Small intestine (tissue), 7 donors: ENCODE data around the gene PDLIM5. TPM values are rescaled to one million over a fixed set of nuclear protein-coding genes. Genes with fewer than 3 reads are reported as not detected.

Experiments used
- DNase-seq, 2 donors: peaks; one replicate each; pipeline versions ENCODE4 v3.0.0 to v3.0.0-alpha.2; 2013
- FAIRE-seq: peaks from 2 replicates; lab custom pipeline; 2012; peaks lifted over from hg19 to GRCh38; lab: Jason Lieb, UNC
- H3K27ac ChIP-seq, 3 donors: one replicate each; pipeline ENCODE4 v1.5.1; 2013; ENCODE audit warnings: low read length in 2 of 3, mild to moderate bottlenecking in 2 of 3, control low read depth in 1 of 3, inconsistent platforms in 1 of 3, low read depth in 1 of 3, moderate library complexity in 1 of 3
- H3K27me3 ChIP-seq, 3 donors: one replicate each; pipeline ENCODE4 v1.6.1; 2013; ENCODE audit warnings: low read length in 3 of 3, inconsistent platforms in 1 of 3; ENCODE audit not compliant: control insufficient read depth in 3 of 3, insufficient read depth in 3 of 3
- H3K36me3 ChIP-seq, 3 donors: one replicate each; pipeline ENCODE4 v1.6.1; 2013; ENCODE audit warnings: low read length in 3 of 3, inconsistent platforms in 1 of 3, low read depth in 1 of 3, mild to moderate bottlenecking in 1 of 3, moderate library complexity in 1 of 3; ENCODE audit not compliant: control insufficient read depth in 3 of 3, insufficient read depth in 2 of 3
- H3K4me1 ChIP-seq, 3 donors: one replicate each; pipeline ENCODE4 v1.6.1; 2013; ENCODE audit warnings: low read length in 2 of 3, inconsistent platforms in 1 of 3, low read depth in 1 of 3, mild to moderate bottlenecking in 1 of 3, moderate library complexity in 1 of 3; ENCODE audit not compliant: control insufficient read depth in 3 of 3, insufficient read depth in 2 of 3
- H3K4me3 ChIP-seq, 3 donors: one replicate each; pipeline ENCODE4 v1.5.1; 2013; ENCODE audit warnings: low read length in 3 of 3, control low read depth in 1 of 3, inconsistent platforms in 1 of 3, low read depth in 1 of 3, mild to moderate bottlenecking in 1 of 3, moderate library complexity in 1 of 3
- H3K9me3 ChIP-seq, 2 donors: one replicate each; pipeline ENCODE4 v1.6.1; 2013; ENCODE audit warnings: low read depth in 1 of 2, low read length in 1 of 2; ENCODE audit not compliant: control insufficient read depth in 2 of 2, insufficient read depth in 1 of 2
- WGBS, 3 donors: extraction: QIAGEN DNeasy Blood & Tissue Kit; methylation state at CpG; one replicate each; pipeline ENCODE4 v1.1.7; 2013; 5-methylcytosine and 5-hydroxymethylcytosine counted together
- polyA plus RNA-seq, 4 donors: library from polyadenylated mRNA; stranded (reverse) in 3 of 4; unstranded in 1 of 4; fragments of 200-250 nt in 3 of 4; fragments of 120-200 nt in 1 of 4; gene quantifications; one replicate each; pipeline versions ENCODE4 v1.2.1 to v1.2.3, GENCODE V29; 2013
- donor health status: healthy with polysubstance abuse.
- donor health status: control.
- donor health status: control.
- donor health status: Bipolar disorder and iron deficiency.
- donor health status: healthy.

The PDLIM5 gene
- polyA plus RNA-seq, 4 donors, result 26.6 to 106 (median 61.5) TPM

DNA sequence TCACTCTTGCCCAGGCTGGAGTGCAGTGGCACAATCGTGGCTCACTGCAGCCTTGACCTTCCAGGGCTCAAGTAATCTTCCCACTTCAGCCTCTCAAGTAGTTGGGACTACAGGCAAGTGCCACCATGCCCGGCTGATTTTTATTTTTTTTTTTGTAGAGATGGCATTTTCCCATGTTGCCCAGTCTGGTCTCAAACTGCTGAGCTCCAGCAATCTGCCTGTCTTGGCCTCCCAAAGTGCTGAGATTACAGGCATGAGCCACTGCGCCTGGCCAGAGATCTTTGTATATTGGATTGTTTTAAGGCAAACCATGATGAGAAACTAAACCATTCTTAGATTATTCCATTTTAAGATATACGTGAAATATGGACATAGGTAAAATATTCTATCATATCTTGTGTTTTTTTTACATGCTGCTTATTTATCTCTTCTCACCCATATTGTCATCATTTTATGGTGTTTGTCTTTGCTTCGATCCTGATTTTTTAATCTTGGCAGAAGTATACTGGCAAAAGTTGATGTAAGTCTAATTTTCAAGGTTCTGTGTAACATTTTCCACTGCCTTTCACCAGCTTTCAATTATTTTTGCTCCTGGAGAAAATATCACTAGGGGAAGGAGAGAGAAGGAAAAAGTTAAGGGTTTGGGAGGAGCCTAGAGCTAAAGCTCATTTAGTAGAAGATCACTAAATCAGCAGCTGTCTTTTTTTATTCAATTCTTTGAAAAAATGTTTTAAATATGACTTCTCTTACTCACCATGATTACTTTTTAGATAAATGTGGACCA is 27.8 kb downstream of the PDLIM5 start:
- no peaks in the 10 kb centered on the region for H3K9me3 ChIP-seq
- FAIRE-seq (no peak), DNase-seq (no peak)
- 77 to 82% (median 78%) methylated on average over 5 of the region's 5 CpGs for WGBS, 3 donors
- no peak overlapping the region for H3K27ac ChIP-seq
- peaks cover 0 to 12% (median 5%) of the 10 kb centered on the region in 3 donors for H3K4me1 ChIP-seq
- H3K36me3 ChIP-seq, result peaks cover 0 to 5% (median 1%) of the 10 kb centered on the region in 3 donors
- H3K27me3 ChIP-seq, result no peaks in the 10 kb centered on the region
- H3K4me3 ChIP-seq, result no peak overlapping the region

DNA sequence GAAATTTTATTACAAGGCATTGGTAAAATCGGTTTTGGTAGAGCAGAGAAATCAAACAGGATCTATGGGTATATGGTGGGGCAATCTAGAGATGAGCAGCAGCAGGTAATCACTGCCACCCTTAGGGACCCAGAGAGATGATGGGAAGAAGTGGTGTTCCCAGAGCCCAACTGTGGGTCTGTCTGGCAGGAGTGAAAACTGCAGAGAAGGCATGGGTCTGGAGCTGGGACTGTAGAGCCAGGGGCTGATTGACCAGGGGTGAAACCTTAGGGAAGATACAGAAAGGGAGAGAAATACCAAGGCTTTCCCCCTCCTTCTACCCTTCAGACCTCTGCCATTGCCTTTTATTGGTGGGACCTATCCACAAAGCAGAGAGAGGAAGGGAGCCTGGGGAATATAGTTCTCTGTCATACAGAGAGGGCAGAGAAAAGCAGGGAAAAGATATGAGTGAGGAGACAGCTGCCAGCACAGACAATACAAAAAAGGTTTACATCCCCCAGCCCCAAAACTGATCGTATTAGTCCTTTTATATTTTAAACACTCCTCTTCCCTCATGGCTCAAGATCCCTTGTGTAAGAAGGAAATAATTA is 28.7 kb downstream of the PDLIM5 start:
- Histone ChIP-seq H3K27ac (peak overlapping the region in 1 of 3 donors; percentile 11), H3K27me3 (no peaks in the 10 kb centered on the region), H3K36me3 (peaks cover 0 to 5% (median 1%) of the 10 kb centered on the region in 3 donors), H3K4me1 (peaks cover 0 to 6% (median 3%) of the 10 kb centered on the region in 3 donors), H3K4me3 (no peak overlapping the region), H3K9me3 (no peaks in the 10 kb centered on the region)
- WGBS, 3 donors, result 66 to 75% (median 74%) methylated on average over 2 of the region's 2 CpGs
- DNase-seq (no peak), FAIRE-seq (no peak)

DNA sequence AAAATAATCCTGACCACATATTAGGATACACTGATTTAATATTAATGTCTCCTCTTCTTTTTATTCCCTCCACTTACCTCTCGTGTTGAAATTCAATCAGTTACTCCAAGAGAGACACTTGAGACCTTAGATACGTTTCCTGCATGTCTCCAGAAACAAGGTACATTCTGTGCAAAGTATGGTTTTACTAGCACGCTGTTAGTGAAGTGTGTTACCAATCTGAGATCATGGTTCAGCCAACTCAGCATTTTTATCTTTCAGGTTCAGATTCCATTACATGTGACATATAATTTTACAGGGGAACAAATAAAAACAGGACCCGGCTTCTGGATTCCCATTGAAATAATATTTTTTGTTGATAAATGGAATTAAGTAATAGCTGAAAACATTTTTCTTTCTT is 32.2 kb downstream of the PDLIM5 start:
- no peak overlapping the region for H3K27ac ChIP-seq
- FAIRE-seq, result no peak
- H3K36me3 ChIP-seq, result peaks cover 0 to 7% (median 1%) of the 10 kb centered on the region in 3 donors
- H3K4me1 ChIP-seq, result peaks cover 0 to 4% (median 3%) of the 10 kb centered on the region in 3 donors
- WGBS, 3 donors, result 73 to 82% (median 79%) methylated on average over 4 of the region's 4 CpGs
- H3K4me3 ChIP-seq, result no peak overlapping the region
- peak in 1 of 2 donors; percentile 24 for DNase-seq
- no peaks in the 10 kb centered on the region for H3K9me3 ChIP-seq
- H3K27me3 ChIP-seq, result no peaks in the 10 kb centered on the region

- H3K4me1 ChIP-seq, result peaks cover 0 to 4% (median 3%) of the 10 kb centered on the region in 3 donors
- DNase-seq, result no peak
- peaks cover 0 to 7% (median 1%) of the 10 kb centered on the region in 3 donors for H3K36me3 ChIP-seq
- no peak overlapping the region for H3K4me3 ChIP-seq
- no peaks in the 10 kb centered on the region for H3K9me3 ChIP-seq
- 75 to 81% (median 76%) methylated on average over 2 of the region's 2 CpGs for WGBS, 3 donors
- no peak overlapping the region for H3K27ac ChIP-seq
- no peak for FAIRE-seq
- H3K27me3 ChIP-seq, result no peaks in the 10 kb centered on the region
These were observed 33.1 kb downstream of the PDLIM5 start for GRCh38 chr4:94484818-94485217.

GRCh38 chr4:94486372-94486801 is 34.6 kb downstream of the PDLIM5 start:
- Histone ChIP-seq H3K36me3 (peaks cover 0 to 7% (median 1%) of the 10 kb centered on the region in 3 donors), H3K4me1 (peaks cover 0 to 4% (median 3%) of the 10 kb centered on the region in 3 donors), H3K4me3 (no peak overlapping the region), H3K9me3 (no peaks in the 10 kb centered on the region), H3K27me3 (no peaks in the 10 kb centered on the region), H3K27ac (no peak overlapping the region)
- DNase-seq (no peak), FAIRE-seq (no peak)
- 54 to 93% (median 64%) methylated on average over 2 of the region's 2 CpGs for WGBS, 3 donors

- DNase-seq (no peak), FAIRE-seq (no peak)
- Histone ChIP-seq H3K27me3 (no peaks in the 10 kb centered on the region), H3K4me3 (no peak overlapping the region), H3K4me1 (no peaks in the 10 kb centered on the region), H3K9me3 (no peaks in the 10 kb centered on the region), H3K36me3 (peaks cover 0 to 9% (median 1%) of the 10 kb centered on the region in 3 donors), H3K27ac (no peak overlapping the region)
- WGBS, 3 donors, result 87 to 91% (median 89%) methylated on average over 4 of the region's 4 CpGs
These were observed 36.9 kb downstream of the PDLIM5 start for GRCh38 chr4:94488670-94489069.

- H3K9me3 ChIP-seq, result no peaks in the 10 kb centered on the region
- FAIRE-seq (no peak), DNase-seq (peak in 1 of 2 donors; percentile 44)
- peaks cover 0 to 12% (median 4%) of the 10 kb centered on the region in 3 donors for H3K36me3 ChIP-seq
- no peak overlapping the region for H3K27ac ChIP-seq
- H3K4me1 ChIP-seq, result no peaks in the 10 kb centered on the region
- no peaks in the 10 kb centered on the region for H3K27me3 ChIP-seq
- H3K4me3 ChIP-seq, result no peak overlapping the region
- 83 to 92% (median 92%) methylated on average over 3 of the region's 3 CpGs for WGBS, 3 donors
These were observed 37.4 kb downstream of the PDLIM5 start for GRCh38 chr4:94489098-94489497.

DNA sequence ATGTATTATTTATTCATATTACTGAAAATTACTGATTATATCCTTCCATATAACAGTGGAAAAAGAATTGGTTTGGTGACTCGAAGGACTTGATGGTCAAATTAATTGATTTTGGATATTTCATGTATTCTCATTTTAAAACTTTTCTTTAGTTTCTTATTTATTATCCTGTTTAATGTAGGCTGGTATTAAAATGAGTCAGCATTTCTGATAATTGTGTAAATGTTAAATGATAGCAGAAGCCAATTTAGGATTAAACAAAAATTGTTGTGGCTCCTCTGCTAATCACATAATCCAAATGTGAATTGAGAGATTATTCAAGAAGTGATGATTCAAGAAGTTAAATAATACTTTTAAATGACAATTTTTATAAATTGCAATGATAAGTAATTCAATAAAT is 38.7 kb downstream of the PDLIM5 start:
- FAIRE-seq, result no peak
- no peak for DNase-seq
- Histone ChIP-seq H3K27ac (no peak overlapping the region), H3K36me3 (peaks cover 0 to 18% (median 3%) of the 10 kb centered on the region in 3 donors), H3K4me1 (no peaks in the 10 kb centered on the region), H3K4me3 (no peak overlapping the region), H3K9me3 (no peaks in the 10 kb centered on the region), H3K27me3 (no peaks in the 10 kb centered on the region)
- WGBS, 3 donors, result 93 to 96% (median 96%) methylated on average over 1 of the region's 1 CpG
